ENCODE measurements around the gene NRP1.

- TF ChIP-seq, protein P1, sequence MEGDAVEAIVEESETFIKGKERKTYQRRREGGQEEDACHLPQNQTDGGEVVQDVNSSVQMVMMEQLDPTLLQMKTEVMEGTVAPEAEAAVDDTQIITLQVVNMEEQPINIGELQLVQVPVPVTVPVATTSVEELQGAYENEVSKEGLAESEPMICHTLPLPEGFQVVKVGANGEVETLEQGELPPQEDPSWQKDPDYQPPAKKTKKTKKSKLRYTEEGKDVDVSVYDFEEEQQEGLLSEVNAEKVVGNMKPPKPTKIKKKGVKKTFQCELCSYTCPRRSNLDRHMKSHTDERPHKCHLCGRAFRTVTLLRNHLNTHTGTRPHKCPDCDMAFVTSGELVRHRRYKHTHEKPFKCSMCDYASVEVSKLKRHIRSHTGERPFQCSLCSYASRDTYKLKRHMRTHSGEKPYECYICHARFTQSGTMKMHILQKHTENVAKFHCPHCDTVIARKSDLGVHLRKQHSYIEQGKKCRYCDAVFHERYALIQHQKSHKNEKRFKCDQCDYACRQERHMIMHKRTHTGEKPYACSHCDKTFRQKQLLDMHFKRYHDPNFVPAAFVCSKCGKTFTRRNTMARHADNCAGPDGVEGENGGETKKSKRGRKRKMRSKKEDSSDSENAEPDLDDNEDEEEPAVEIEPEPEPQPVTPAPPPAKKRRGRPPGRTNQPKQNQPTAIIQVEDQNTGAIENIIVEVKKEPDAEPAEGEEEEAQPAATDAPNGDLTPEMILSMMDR (IDR thresholded peaks at IDR 0.05): no peak
- TF ChIP-seq POLR2A (IDR thresholded peaks at IDR 0.05; ENCODE audit: low read length): no peak
- no peak for TF ChIP-seq PBX3 (IDR thresholded peaks at IDR 0.05)
- TF ChIP-seq RAD21 (conservative IDR thresholded peaks at IDR 0.05 in 1 of 2, IDR thresholded peaks at IDR 0.05 in 1 of 2): no peak
- no peak for TF ChIP-seq CHD2 (IDR thresholded peaks at IDR 0.05; ENCODE audit: low read length, partially characterized antibody)
- TF ChIP-seq, protein P2, sequence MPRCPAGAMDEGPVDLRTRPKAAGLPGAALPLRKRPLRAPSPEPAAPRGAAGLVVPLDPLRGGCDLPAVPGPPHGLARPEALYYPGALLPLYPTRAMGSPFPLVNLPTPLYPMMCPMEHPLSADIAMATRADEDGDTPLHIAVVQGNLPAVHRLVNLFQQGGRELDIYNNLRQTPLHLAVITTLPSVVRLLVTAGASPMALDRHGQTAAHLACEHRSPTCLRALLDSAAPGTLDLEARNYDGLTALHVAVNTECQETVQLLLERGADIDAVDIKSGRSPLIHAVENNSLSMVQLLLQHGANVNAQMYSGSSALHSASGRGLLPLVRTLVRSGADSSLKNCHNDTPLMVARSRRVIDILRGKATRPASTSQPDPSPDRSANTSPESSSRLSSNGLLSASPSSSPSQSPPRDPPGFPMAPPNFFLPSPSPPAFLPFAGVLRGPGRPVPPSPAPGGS (IDR thresholded peaks at IDR 0.05): no peak
- no peak for TF ChIP-seq EP300 (IDR thresholded peaks at IDR 0.05)
- TF ChIP-seq REST (IDR thresholded peaks at IDR 0.05): no peak
Measured at GRCh38 chr10:33304423-33305225, 29.8 kb downstream of the NRP1 start.
